ENCODE results near the gene AKAP10.
"Not testable (repeated sequence)": the region's sequence is repeated elsewhere in the genome, so short reads cannot be mapped to it uniquely, and the experiment has no call there.

AKAP10 gene
- total RNA-seq = 30.2 to 95.3 (median 60.8) reads per million in 17 experiments

GRCh38 chr17:19977293-19978208, at the start of gene AKAP10:
AKAP10 (minus strand) TSS chr17:19977828; CDS start chr17:19977679, 149 bp downstream.
- DNase-seq = peak; percentile 94 to 98 (median 96)

- peak in 3 of 4 experiments; percentile 13 to 67 (median 61) for DNase-seq
Observed at GRCh38 chr17:20026960-20027359, 49.3 kb upstream of the AKAP10 start.

GRCh38 chr17:20022701-20023100, 45.1 kb upstream of the AKAP10 start:
- no peak for DNase-seq

GRCh38 chr17:20016475-20016992, 38.9 kb upstream of the AKAP10 start:
- DNase-seq = not testable (repeated sequence)

- DNase-seq = no peak
Observed at GRCh38 chr17:20012017-20012536, 34.4 kb upstream of the AKAP10 start.

- no peak for DNase-seq
Observed at GRCh38 chr17:20010936-20011335, 33.3 kb upstream of the AKAP10 start.

GRCh38 chr17:20010099-20010863, 32.7 kb upstream of the AKAP10 start:
- DNase-seq = peak; percentile 58 to 76 (median 70)

- DNase-seq = peak; percentile 84 to 94 (median 88)
Observed at GRCh38 chr17:20009302-20010098, 31.9 kb upstream of the AKAP10 start, which contains the start of gene SPECC1. SPECC1 (plus strand) TSS chr17:20009359; CDS start chr17:20096652, 87,293 bp downstream.

- DNase-seq = no peak
Observed at GRCh38 chr17:20009052-20009301, 31.3 kb upstream of the AKAP10 start.

- peak in 1 of 4 experiments; percentile 30 for DNase-seq
Observed at GRCh38 chr17:20008242-20009051, 30.8 kb upstream of the AKAP10 start.

- peak; percentile 48 to 91 (median 67) for DNase-seq
Observed at GRCh38 chr17:19996502-19996901, 18.9 kb upstream of the AKAP10 start.

- DNase-seq = no peak
Observed at GRCh38 chr17:19996086-19996485, 18.5 kb upstream of the AKAP10 start.

GRCh38 chr17:19992803-19993713, 15.4 kb upstream of the AKAP10 start:
- DNase-seq = peak; percentile 89 to 96 (median 92)

- DNase-seq = no peak
Observed at GRCh38 chr17:19991252-19991885, 13.7 kb upstream of the AKAP10 start.

- peak in 1 of 4 experiments; percentile 22 for DNase-seq
Observed at GRCh38 chr17:19987897-19988296, 10.3 kb upstream of the AKAP10 start.

- no peak for DNase-seq
Observed at GRCh38 chr17:19986941-19987861, 9.6 kb upstream of the AKAP10 start.

GRCh38 chr17:19979917-19980770, 2.5 kb upstream of the AKAP10 start:
- peak; percentile 82 to 92 (median 89) for DNase-seq

Data from suppressor macrophage (primary cell).